ENCODE data around the gene FBXO44. TPM values are rescaled to one million over a fixed set of nuclear protein-coding genes. Genes with fewer than 3 reads are reported as not detected.

Gene FBXO44
- total RNA-seq, 4 donors from 2014 or later, result 17.2 to 56.3 (median 28.1) TPM

GRCh38 chr1:11676386-11677103 lies 21.9 kb downstream of the FBXO44 start:
- Histone ChIP-seq H3K4me1 (peaks cover 19% of the 10 kb centered on the region), H3K27ac (no peak overlapping the region), H3K27me3 (no peaks in the 10 kb centered on the region), H3K9me3 (no peaks in the 10 kb centered on the region), H3K36me3 (peaks cover 55% of the 10 kb centered on the region), H3K4me3 (no peak overlapping the region)
- 91% methylated on average over 10 of the region's 10 CpGs for WGBS
- no peak for DNase-seq (ENCODE audit: low spot score in 2 of 2)
- TF ChIP-seq CTCF (IDR thresholded peaks at IDR 0.05) (no peak), EP300 (IDR thresholded peaks at IDR 0.05) (no peak), POLR2A (IDR thresholded peaks at IDR 0.05) (no peak), POLR2AphosphoS5 (IDR thresholded peaks at IDR 0.05) (no peak)

- Histone ChIP-seq H3K27ac (no peak overlapping the region), H3K27me3 (no peaks in the 10 kb centered on the region), H3K9me3 (no peaks in the 10 kb centered on the region), H3K4me3 (no peak overlapping the region), H3K36me3 (peaks cover 38% of the 10 kb centered on the region), H3K4me1 (peaks cover 25% of the 10 kb centered on the region)
- WGBS, result 95% methylated on average over 2 of the region's 2 CpGs
- no peak for DNase-seq (ENCODE audit: low spot score in 2 of 2)
- TF ChIP-seq EP300 (IDR thresholded peaks at IDR 0.05) (no peak), POLR2A (IDR thresholded peaks at IDR 0.05) (no peak), POLR2AphosphoS5 (IDR thresholded peaks at IDR 0.05) (no peak), CTCF (IDR thresholded peaks at IDR 0.05) (no peak)
Observed at GRCh38 chr1:11678442-11678841, 23.8 kb downstream of the FBXO44 start.

- Histone ChIP-seq H3K4me1 (peaks cover 25% of the 10 kb centered on the region), H3K27me3 (no peaks in the 10 kb centered on the region), H3K27ac (peak overlapping the region; percentile 79), H3K36me3 (peaks cover 18% of the 10 kb centered on the region), H3K9me3 (no peaks in the 10 kb centered on the region), H3K4me3 (peak overlapping the region; percentile 77)
- DNase-seq (ENCODE audit: low spot score in 2 of 2), result no peak
- no peak for TF ChIP-seq CTCF (IDR thresholded peaks at IDR 0.05)
- no CpG with 5 or more reads among the region's 65 CpGs for WGBS
Observed at GRCh38 chr1:11680270-11681070, 25.8 kb downstream of the FBXO44 start.

GRCh38 chr1:11681071-11681771 lies 26.5 kb downstream of the FBXO44 start, which contains the start of gene MAD2L2:
TSS of gene MAD2L2 (minus strand) at chr1:11681148. CDS start at chr1:11680601, 547 bp downstream.
- 0% methylated on average over 16 of the region's 71 CpGs for WGBS
- H3K9me3 ChIP-seq, result no peaks in the 10 kb centered on the region
- peaks cover 25% of the 10 kb centered on the region for H3K4me1 ChIP-seq
- peak within 1 kb of the TSS; percentile 77 for H3K4me3 ChIP-seq
- peak; percentile 90 to 93 for DNase-seq (ENCODE audit: low spot score in 2 of 2)
- H3K27me3 ChIP-seq, result no peaks in the 10 kb centered on the region
- peaks cover 10% of the 10 kb centered on the region for H3K36me3 ChIP-seq
- TF ChIP-seq EP300 (IDR thresholded peaks at IDR 0.05) (no peak), POLR2A (IDR thresholded peaks at IDR 0.05) (no peak), CTCF (IDR thresholded peaks at IDR 0.05) (no peak), POLR2AphosphoS5 (IDR thresholded peaks at IDR 0.05) (no peak)
- peak within 1 kb of the TSS; percentile 79 for H3K27ac ChIP-seq
